ENCODE results near the gene CCDC124.

The CCDC124 gene

GRCh38 chr19:17933414-17934129, 757 bp downstream of the CCDC124 start:
- DNase-seq (no peak), ATAC-seq (no peak)

GRCh38 chr19:17936379-17936778, 3.6 kb downstream of the CCDC124 start:
- DNase-seq, result no peak
- ATAC-seq, result no peak

GRCh38 chr19:17937371-17937900, 4.6 kb downstream of the CCDC124 start:
- no peak for DNase-seq

GRCh38 chr19:17938092-17938845, 5.5 kb downstream of the CCDC124 start:
- ATAC-seq (peak; percentile 97), DNase-seq (peak; percentile 87)

More at GRCh38 chr19:17937371-17937900, 4.6 kb downstream of the CCDC124 start:
- ATAC-seq, result no peak

GRCh38 chr19:17942181-17942580, 9.4 kb downstream of the CCDC124 start:
- ATAC-seq (no peak), DNase-seq (no peak)

- no peak for DNase-seq
- no peak for ATAC-seq
These were observed 9.9 kb downstream of the CCDC124 start for GRCh38 chr19:17942582-17943273.

GRCh38 chr19:17943274-17944221, 10.7 kb downstream of the CCDC124 start:
- ATAC-seq (no peak), DNase-seq (no peak)

- DNase-seq (no peak), ATAC-seq (no peak)
These were observed 11.5 kb downstream of the CCDC124 start for GRCh38 chr19:17944301-17944700.

GRCh38 chr19:17946965-17947784, 14.4 kb downstream of the CCDC124 start:
- no peak for DNase-seq
- ATAC-seq, result peak; percentile 41

- peak; percentile 98 for DNase-seq
- ATAC-seq, result peak; percentile 59
These were observed 15.1 kb downstream of the CCDC124 start for GRCh38 chr19:17947815-17948513.

GRCh38 chr19:17948514-17948900, 15.7 kb downstream of the CCDC124 start:
- ATAC-seq, result no peak
- no peak for DNase-seq

GRCh38 chr19:17948931-17949930, 16.4 kb downstream of the CCDC124 start:
- ATAC-seq (no peak), DNase-seq (peak; percentile 50)

- ATAC-seq (no peak), DNase-seq (no peak)
These were observed 17.1 kb downstream of the CCDC124 start for GRCh38 chr19:17949956-17950309.

- peak; percentile 60 for DNase-seq
- peak; percentile 19 for ATAC-seq
These were observed 17.7 kb downstream of the CCDC124 start for GRCh38 chr19:17950310-17951156.

GRCh38 chr19:17951157-17951989, 18.6 kb downstream of the CCDC124 start:
- ATAC-seq (no peak), DNase-seq (no peak)

GRCh38 chr19:17951990-17952976, 19.5 kb downstream of the CCDC124 start:
- DNase-seq (no peak), ATAC-seq (no peak)

Data from stimulated activated naive CD8-positive, alpha-beta T cell treated with anti-CD3 and anti-CD28 coated beads, Interleukin-15, Interleukin-2, amounts not matched to agents 100 U/mL and 50 U/mL, for 24 hours (primary cell).